Effector memory CD4-positive, alpha-beta T cell (primary cell): ENCODE measurements around the gene PLXNA2.

ENCODE experiments used
- DNase-seq, 3 donors: peaks; one replicate each; pipeline ENCODE4 v3.0.0-alpha.2; 2020
- H3K27ac ChIP-seq: 2 replicates; pipeline ENCODE4 v1.7.0; 2013; ENCODE audit warnings: mild to moderate bottlenecking, low read length, moderate library complexity; ENCODE audit not compliant: insufficient read depth, poor library complexity, severe bottlenecking
- H3K27me3 ChIP-seq: replicated peaks from 2 replicates; pipeline ENCODE4 v1.7.0; 2013; ENCODE audit warnings: mild to moderate bottlenecking, low read length; ENCODE audit not compliant: insufficient read depth, control insufficient read depth, poor library complexity, severe bottlenecking
- H3K36me3 ChIP-seq: 2 replicates; pipeline ENCODE4 v1.7.0; 2013; ENCODE audit warnings: mild to moderate bottlenecking, low read length, moderate library complexity; ENCODE audit not compliant: control insufficient read depth, insufficient read depth
- H3K4me1 ChIP-seq: 2 replicates; pipeline ENCODE4 v1.7.0; 2013; ENCODE audit warnings: low read length, mild to moderate bottlenecking; ENCODE audit not compliant: control insufficient read depth, insufficient read depth, poor library complexity, severe bottlenecking
- H3K4me3 ChIP-seq: 2 replicates; pipeline ENCODE4 v1.7.0; 2013; ENCODE audit warnings: low read length, low read depth, mild to moderate bottlenecking; ENCODE audit not compliant: insufficient read depth, poor library complexity, severe bottlenecking
- H3K9me3 ChIP-seq: 2 replicates; pipeline ENCODE4 v1.7.0; 2013; ENCODE audit warnings: mild to moderate bottlenecking, low read length, moderate library complexity; ENCODE audit not compliant: control insufficient read depth

The PLXNA2 gene

GRCh38 chr1:208194944-208195343 is 49.2 kb downstream of the PLXNA2 start:
- H3K36me3 ChIP-seq, result no peaks in the 10 kb centered on the region
- H3K9me3 ChIP-seq, result no peaks in the 10 kb centered on the region
- no peak for DNase-seq

GRCh38 chr1:208192995-208193394 is 51.2 kb downstream of the PLXNA2 start:
- Histone ChIP-seq H3K9me3 (no peaks in the 10 kb centered on the region), H3K4me3 (no peak overlapping the region), H3K27me3 (no peaks in the 10 kb centered on the region), H3K27ac (no peak overlapping the region), H3K4me1 (no peaks in the 10 kb centered on the region), H3K36me3 (no peaks in the 10 kb centered on the region)
- no peak for DNase-seq

More at GRCh38 chr1:208194944-208195343, 49.2 kb downstream of the PLXNA2 start:
- Histone ChIP-seq H3K27me3 (no peaks in the 10 kb centered on the region), H3K4me3 (no peak overlapping the region), H3K4me1 (no peaks in the 10 kb centered on the region), H3K27ac (no peak overlapping the region)

GRCh38 chr1:208190784-208191183 is 53.4 kb downstream of the PLXNA2 start:
- Histone ChIP-seq H3K9me3 (no peaks in the 10 kb centered on the region), H3K4me3 (no peak overlapping the region), H3K4me1 (no peaks in the 10 kb centered on the region), H3K36me3 (no peaks in the 10 kb centered on the region), H3K27me3 (no peaks in the 10 kb centered on the region), H3K27ac (no peak overlapping the region)
- DNase-seq, result no peak

- Histone ChIP-seq H3K4me3 (no peak overlapping the region), H3K9me3 (no peaks in the 10 kb centered on the region), H3K4me1 (no peaks in the 10 kb centered on the region), H3K27me3 (no peaks in the 10 kb centered on the region), H3K27ac (no peak overlapping the region), H3K36me3 (no peaks in the 10 kb centered on the region)
- DNase-seq, result no peak
These were observed 54.5 kb downstream of the PLXNA2 start for GRCh38 chr1:208189716-208190115.

GRCh38 chr1:208189183-208189582 is 55.0 kb downstream of the PLXNA2 start:
- Histone ChIP-seq H3K4me1 (no peaks in the 10 kb centered on the region), H3K36me3 (no peaks in the 10 kb centered on the region), H3K9me3 (no peaks in the 10 kb centered on the region), H3K27ac (no peak overlapping the region), H3K4me3 (no peak overlapping the region), H3K27me3 (no peaks in the 10 kb centered on the region)
- no peak for DNase-seq

GRCh38 chr1:208188607-208189006 is 55.6 kb downstream of the PLXNA2 start:
- no peaks in the 10 kb centered on the region for H3K4me1 ChIP-seq
- no peaks in the 10 kb centered on the region for H3K27me3 ChIP-seq
- no peak overlapping the region for H3K27ac ChIP-seq
- no peaks in the 10 kb centered on the region for H3K9me3 ChIP-seq
- H3K36me3 ChIP-seq, result no peaks in the 10 kb centered on the region
- DNase-seq, result no peak
- no peak overlapping the region for H3K4me3 ChIP-seq

GRCh38 chr1:208187499-208188041 is 56.6 kb downstream of the PLXNA2 start:
- no peak overlapping the region for H3K27ac ChIP-seq
- DNase-seq, result no peak
- H3K9me3 ChIP-seq, result no peaks in the 10 kb centered on the region
- H3K4me3 ChIP-seq, result no peak overlapping the region
- H3K4me1 ChIP-seq, result no peaks in the 10 kb centered on the region
- no peaks in the 10 kb centered on the region for H3K27me3 ChIP-seq
- no peaks in the 10 kb centered on the region for H3K36me3 ChIP-seq

- DNase-seq, result no peak
- Histone ChIP-seq H3K4me3 (no peak overlapping the region), H3K9me3 (no peaks in the 10 kb centered on the region), H3K36me3 (no peaks in the 10 kb centered on the region), H3K27me3 (no peaks in the 10 kb centered on the region), H3K4me1 (no peaks in the 10 kb centered on the region), H3K27ac (no peak overlapping the region)
These were observed 58.4 kb downstream of the PLXNA2 start for GRCh38 chr1:208185801-208186231.

- no peak for DNase-seq
- H3K27ac ChIP-seq, result no peak overlapping the region
- no peaks in the 10 kb centered on the region for H3K4me1 ChIP-seq
- no peaks in the 10 kb centered on the region for H3K9me3 ChIP-seq
- no peaks in the 10 kb centered on the region for H3K27me3 ChIP-seq
- no peaks in the 10 kb centered on the region for H3K36me3 ChIP-seq
- no peak overlapping the region for H3K4me3 ChIP-seq
These were observed 59.1 kb downstream of the PLXNA2 start for GRCh38 chr1:208184966-208185654.

GRCh38 chr1:208183977-208184911 is 59.9 kb downstream of the PLXNA2 start:
- Histone ChIP-seq H3K4me1 (no peaks in the 10 kb centered on the region), H3K27me3 (no peaks in the 10 kb centered on the region), H3K36me3 (no peaks in the 10 kb centered on the region), H3K9me3 (no peaks in the 10 kb centered on the region), H3K27ac (no peak overlapping the region), H3K4me3 (no peak overlapping the region)
- no peak for DNase-seq
